Ascending aorta (tissue), 2 donors: ENCODE results near the gene UBE2QL1. TPM values are rescaled to one million over a fixed set of nuclear protein-coding genes. Genes with fewer than 3 reads are reported as not detected.

Source experiments
- DNase-seq, 2 donors: peaks; one replicate each; pipeline ENCODE4 v3.0.0-alpha.2; 2019; ENCODE audit warnings: low spot score in 2 of 2
- H3K27ac ChIP-seq, 2 donors: fragments of 200-600 bp; sonication (generic); one replicate each; pipeline ENCODE4 v1.5.1; 2016 to 2017; ENCODE audit warnings: mild to moderate bottlenecking in 1 of 2
- H3K27me3 ChIP-seq: fragments of 200-600 bp; sonication (generic); one replicate; pipeline ENCODE4 v1.5.1; 2017
- H3K36me3 ChIP-seq, 2 donors: fragments of 200-600 bp; sonication (generic); one replicate each; pipeline ENCODE4 v1.5.1; 2016
- H3K4me1 ChIP-seq, 2 donors: fragments of 200-600 bp; sonication (generic); one replicate each; pipeline ENCODE4 v1.5.1; 2016 to 2017; ENCODE audit warnings: mild to moderate bottlenecking in 1 of 2
- H3K4me3 ChIP-seq, 2 donors: fragments of 200-600 bp; sonication (generic); one replicate each; pipeline ENCODE4 v1.5.1; 2016 to 2017; ENCODE audit warnings: mild to moderate bottlenecking in 1 of 2
- H3K9me3 ChIP-seq, 2 donors: fragments of 200-600 bp; sonication (generic); one replicate each; pipeline ENCODE4 v1.5.1; 2016
- intact Hi-C: fragments of 100-400 bp; cut with DNase I; formaldehyde crosslinking; loops from one replicate; pipeline ENCODE4 v1.15.1; 2023
- total RNA-seq: library from RNA; depleted of rRNA; stranded (reverse); fragments of >200 nt; gene quantifications from one replicate; pipeline ENCODE4 v1.1.0, GENCODE V29; 2016
- TF ChIP-seq, protein P1 (sequence below), 3 experiments: fragments of 200-600 bp in 2 of 3; fragments of 450-650 bp in 1 of 3; sonication (generic) in 2 of 3; IDR thresholded peaks; one replicate each; pipeline ENCODE4 v1.5.1; 2016 to 2019; ENCODE audit warnings: antibody characterized with exemption in 3 of 3, mild to moderate bottlenecking in 1 of 3, moderate library complexity in 1 of 3

UBE2QL1 gene
- total RNA-seq, 1 donor from 2014 or later, result 0.85 TPM

DNA sequence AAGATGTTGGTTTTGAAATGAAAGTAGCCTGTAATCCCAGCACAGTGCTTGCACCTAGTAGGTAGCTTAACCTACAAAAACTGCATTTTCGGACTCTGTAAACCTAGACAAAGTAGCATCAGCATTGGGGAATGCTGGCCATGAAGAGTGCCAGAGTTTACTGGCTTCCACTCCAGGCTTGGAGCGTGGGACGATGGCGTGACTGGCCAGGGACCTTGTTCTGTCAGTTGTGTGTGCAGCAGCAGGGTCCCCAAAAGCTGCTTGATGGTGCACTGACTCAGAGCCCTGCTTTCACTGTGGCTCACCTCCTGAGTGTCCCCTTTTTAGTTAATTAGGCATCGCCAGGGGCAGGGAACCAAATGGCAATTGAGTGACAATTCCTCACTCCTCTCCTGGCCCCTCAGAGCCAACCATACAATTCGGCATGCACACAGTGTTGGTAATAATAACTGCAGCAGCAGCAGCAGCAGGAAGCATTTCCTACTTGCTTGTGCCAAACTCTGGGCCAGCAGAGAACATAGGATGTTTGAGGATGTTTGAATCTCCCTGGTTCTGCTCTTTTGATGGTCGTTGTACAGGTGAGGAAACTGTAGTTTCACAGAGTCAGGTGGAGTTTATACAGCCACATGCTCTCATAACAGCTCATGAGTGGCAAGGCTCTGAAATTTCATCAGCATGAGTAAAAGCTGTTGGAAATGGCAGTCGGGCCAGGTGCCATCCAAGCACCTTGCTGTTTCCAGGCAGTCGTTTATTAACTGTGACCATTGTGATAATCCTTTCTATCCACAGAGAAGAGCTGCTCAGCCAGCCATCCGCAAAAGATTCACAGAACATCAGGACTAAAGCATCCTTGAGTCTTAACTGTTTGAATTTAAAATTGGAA, 4.2 kb downstream of the UBE2QL1 start:
- H3K4me1 ChIP-seq, result peaks cover 0 to 26% of the 10 kb centered on the region in 2 donors
- no peak for DNase-seq
- intact Hi-C loops, result loop anchor here (5.0 to 10.0 kb wide), 4 partner anchors 179 to 1028 kb away; partner anchors contain the start of genes ADCY2, ICE1, NSUN2 and SRD5A1
- no peaks in the 10 kb centered on the region for H3K9me3 ChIP-seq
- no peaks in the 10 kb centered on the region for H3K27me3 ChIP-seq
- H3K36me3 ChIP-seq, result no peaks in the 10 kb centered on the region
- H3K4me3 ChIP-seq, result peak overlapping the region in 1 of 2 donors; percentile 14
- peak overlapping the region; percentile 50 to 71 for H3K27ac ChIP-seq
- TF ChIP-seq, protein P1, sequence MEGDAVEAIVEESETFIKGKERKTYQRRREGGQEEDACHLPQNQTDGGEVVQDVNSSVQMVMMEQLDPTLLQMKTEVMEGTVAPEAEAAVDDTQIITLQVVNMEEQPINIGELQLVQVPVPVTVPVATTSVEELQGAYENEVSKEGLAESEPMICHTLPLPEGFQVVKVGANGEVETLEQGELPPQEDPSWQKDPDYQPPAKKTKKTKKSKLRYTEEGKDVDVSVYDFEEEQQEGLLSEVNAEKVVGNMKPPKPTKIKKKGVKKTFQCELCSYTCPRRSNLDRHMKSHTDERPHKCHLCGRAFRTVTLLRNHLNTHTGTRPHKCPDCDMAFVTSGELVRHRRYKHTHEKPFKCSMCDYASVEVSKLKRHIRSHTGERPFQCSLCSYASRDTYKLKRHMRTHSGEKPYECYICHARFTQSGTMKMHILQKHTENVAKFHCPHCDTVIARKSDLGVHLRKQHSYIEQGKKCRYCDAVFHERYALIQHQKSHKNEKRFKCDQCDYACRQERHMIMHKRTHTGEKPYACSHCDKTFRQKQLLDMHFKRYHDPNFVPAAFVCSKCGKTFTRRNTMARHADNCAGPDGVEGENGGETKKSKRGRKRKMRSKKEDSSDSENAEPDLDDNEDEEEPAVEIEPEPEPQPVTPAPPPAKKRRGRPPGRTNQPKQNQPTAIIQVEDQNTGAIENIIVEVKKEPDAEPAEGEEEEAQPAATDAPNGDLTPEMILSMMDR (IDR thresholded peaks at IDR 0.05), result no peak

DNA sequence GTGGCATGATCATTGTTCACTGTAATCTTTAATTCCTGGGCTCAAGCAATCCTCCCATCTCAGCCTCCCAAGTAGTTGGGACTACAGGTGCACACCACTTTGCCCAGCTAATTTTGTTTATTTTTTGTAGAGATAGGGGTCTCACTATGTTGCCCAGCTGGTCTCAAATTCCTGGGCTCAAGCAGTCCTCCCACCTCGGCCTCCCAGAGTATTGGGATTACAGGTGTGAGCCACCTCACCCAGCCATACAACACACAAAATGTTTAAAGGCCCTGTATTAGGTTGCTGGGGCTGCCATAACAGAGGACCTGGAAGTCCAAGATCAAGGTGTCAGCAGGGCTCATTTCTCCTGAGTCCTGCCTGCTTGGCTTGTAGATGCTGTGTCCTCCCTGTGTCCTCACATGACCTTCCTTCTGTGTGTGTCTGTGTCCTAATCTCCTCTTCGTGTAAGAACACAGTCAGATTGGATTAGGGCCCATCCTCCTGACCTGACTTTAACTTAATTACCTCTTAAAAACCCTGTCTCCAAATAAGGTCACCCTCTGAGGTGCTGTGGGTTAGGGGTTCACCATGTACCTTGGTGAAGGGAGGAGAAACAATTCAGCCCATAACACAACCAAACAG, 5.4 kb downstream of the UBE2QL1 start:
- intact Hi-C loops, result loop anchor here (2.0 to 10.0 kb wide), 5 partner anchors 178 to 1029 kb away; partner anchors contain the start of genes ADCY2, ICE1, NSUN2 and SRD5A1
- TF ChIP-seq, protein P1 (IDR thresholded peaks at IDR 0.05), result no peak
- Histone ChIP-seq H3K36me3 (no peaks in the 10 kb centered on the region), H3K27ac (peak overlapping the region; percentile 50 to 71), H3K9me3 (no peaks in the 10 kb centered on the region), H3K4me1 (peaks cover 0 to 26% of the 10 kb centered on the region in 2 donors), H3K27me3 (no peaks in the 10 kb centered on the region), H3K4me3 (peak overlapping the region in 1 of 2 donors; percentile 42)
- no peak for DNase-seq

DNA sequence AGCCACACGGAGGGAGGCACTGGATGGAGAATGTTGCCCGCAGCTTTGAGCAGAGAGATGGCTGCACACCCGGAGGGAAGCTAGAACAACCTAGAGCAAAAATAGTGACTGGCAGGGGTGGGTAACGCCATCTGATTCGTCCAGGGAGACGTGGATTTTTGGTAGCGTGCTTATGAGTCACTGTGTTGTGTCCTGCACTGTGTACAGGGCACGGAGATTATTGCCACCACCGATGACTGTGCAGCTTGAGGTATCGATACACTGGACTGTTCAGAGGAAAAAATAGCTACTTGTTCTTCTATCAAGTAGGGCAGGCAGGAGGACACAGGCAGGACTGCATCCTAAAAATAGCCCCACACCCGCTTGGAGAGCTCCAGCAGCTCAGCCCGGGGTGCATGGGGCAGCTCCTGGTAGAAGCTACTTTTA, 6.0 kb downstream of the UBE2QL1 start:
- Histone ChIP-seq H3K4me3 (peak overlapping the region in 1 of 2 donors; percentile 42), H3K9me3 (no peaks in the 10 kb centered on the region), H3K4me1 (peaks cover 0 to 26% of the 10 kb centered on the region in 2 donors), H3K36me3 (no peaks in the 10 kb centered on the region), H3K27me3 (no peaks in the 10 kb centered on the region), H3K27ac (peak overlapping the region; percentile 50 to 71)
- intact Hi-C loops, result loop anchor here (2.0 to 10.0 kb wide), 6 partner anchors 98 to 1030 kb away; partner anchors contain the start of genes ADCY2, ICE1, NSUN2 and SRD5A1
- peak in 1 of 2 donors; percentile 79 for DNase-seq
- TF ChIP-seq, protein P1 (IDR thresholded peaks at IDR 0.05), result no peak

DNA sequence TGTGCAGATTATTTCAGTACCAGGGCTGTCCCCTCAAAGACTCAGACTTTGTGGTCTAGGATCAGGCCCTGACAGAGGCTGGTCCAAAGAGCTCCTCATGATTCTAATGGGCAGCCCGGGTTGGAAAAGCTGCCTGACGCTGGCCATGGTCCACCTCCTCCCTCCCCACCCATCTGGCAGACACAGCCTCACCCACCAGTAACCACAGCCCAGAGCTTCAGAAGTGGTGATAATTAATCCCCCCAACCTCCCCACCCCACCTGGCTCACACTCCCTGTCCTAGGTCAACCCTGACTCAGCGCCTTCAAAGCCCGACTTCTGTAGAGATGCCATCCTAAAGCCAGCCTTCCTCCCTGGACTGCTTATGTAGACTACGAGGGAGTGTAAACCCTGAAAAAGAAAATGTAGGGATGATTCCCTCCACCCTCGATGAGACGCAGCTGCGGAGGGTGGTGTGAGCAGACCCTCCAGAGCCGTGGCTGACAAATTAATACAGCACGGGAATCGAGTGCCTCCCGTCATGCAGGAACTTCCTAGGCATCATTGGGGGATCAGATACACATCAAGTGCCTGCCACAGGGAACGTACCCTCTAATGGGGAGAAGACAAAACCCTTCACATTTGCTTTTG, 7.0 kb downstream of the UBE2QL1 start:
- Histone ChIP-seq H3K4me1 (peaks cover 0 to 26% of the 10 kb centered on the region in 2 donors), H3K27ac (peak overlapping the region; percentile 50 to 71), H3K4me3 (no peak overlapping the region), H3K36me3 (no peaks in the 10 kb centered on the region), H3K9me3 (no peaks in the 10 kb centered on the region), H3K27me3 (no peaks in the 10 kb centered on the region)
- intact Hi-C loops, result loop anchor here (2.0 to 10.0 kb wide), 5 partner anchors 97 to 1031 kb away; partner anchors contain the start of genes ADCY2, ICE1 and TENT4A
- TF ChIP-seq, protein P1 (IDR thresholded peaks at IDR 0.05), result no peak
- no peak for DNase-seq

DNA sequence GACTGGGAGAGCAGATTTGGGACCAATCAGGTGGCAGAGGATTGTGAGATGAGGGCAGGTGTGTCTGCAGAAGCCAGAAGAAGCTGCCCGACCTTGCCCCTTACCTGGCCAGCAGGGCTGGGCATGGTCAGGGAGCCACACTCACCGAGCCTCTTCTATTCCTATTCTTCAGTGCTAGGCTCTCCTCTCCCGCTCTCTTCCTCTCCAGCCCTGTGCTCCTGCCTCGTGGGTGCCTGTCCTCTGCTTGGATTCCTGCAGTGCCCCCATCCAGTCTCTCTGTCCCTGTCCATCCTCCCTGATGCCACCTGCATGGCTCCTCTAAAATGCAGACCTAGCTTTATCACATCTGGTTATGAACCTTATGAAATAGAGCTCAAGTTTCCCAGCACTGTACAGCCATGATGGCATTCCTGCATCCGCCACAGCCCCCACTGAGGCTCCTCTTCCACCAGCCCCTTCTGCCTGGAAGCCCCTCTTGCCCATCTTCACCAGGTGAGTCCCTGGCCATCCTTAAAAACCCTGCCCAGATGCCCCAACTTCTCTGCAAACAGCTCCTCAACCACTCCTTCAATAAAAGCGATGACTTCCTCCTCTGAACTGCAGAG, 8.2 kb downstream of the UBE2QL1 start:
- H3K36me3 ChIP-seq, result no peaks in the 10 kb centered on the region
- no peak overlapping the region for H3K27ac ChIP-seq
- peaks cover 0 to 26% of the 10 kb centered on the region in 2 donors for H3K4me1 ChIP-seq
- H3K27me3 ChIP-seq, result no peaks in the 10 kb centered on the region
- H3K9me3 ChIP-seq, result no peaks in the 10 kb centered on the region
- no peak overlapping the region for H3K4me3 ChIP-seq
- intact Hi-C loops, result loop anchor here (5.0 to 10.0 kb wide), 4 partner anchors 95 to 1032 kb away; partner anchors contain the start of genes ADCY2 and ICE1
- no peak for DNase-seq
- TF ChIP-seq, protein P1 (IDR thresholded peaks at IDR 0.05), result no peak
